PC-9 (cell line): Measurements from ENCODE around the gene UTS2R. TPM values are rescaled to one million over a fixed set of nuclear protein-coding genes. Genes with fewer than 3 reads are reported as not detected.
"Not testable (repeated sequence)": the region's sequence is repeated elsewhere in the genome, so short reads cannot be mapped to it uniquely, and the experiment has no call there.

ENCODE experiments used
- BruUV-seq: library from RNA; stranded (reverse); fragments of 400-500 nt; replicated peaks from 2 replicates; lab custom pipeline; 2021; lab: Mats Ljungman, UMichigan
- CTCF ChIA-PET: fragments of 300-600 bp; sonication (Branson Sonifier 250); formaldehyde crosslinking; loops from one replicate; lab custom pipeline; 2022; ENCODE audit warnings: antibody characterized with exemption; lab: Charles Lee
- POLR2A ChIA-PET: fragments of 300-600 bp; sonication (Branson Sonifier 250); formaldehyde crosslinking; loops from one replicate; lab custom pipeline; 2022; ENCODE audit warnings: antibody characterized with exemption; ENCODE audit not compliant: unreplicated experiment; lab: Charles Lee
- DNase-seq, 2 experiments: peaks; one replicate each; pipeline versions ENCODE4 v3.0.0 to v3.0.0-alpha.2; 2015 to 2022; ENCODE audit warnings: mixed read lengths in 1 of 2
- H2AFZ ChIP-seq: fragments of 200-600 bp; sonication (generic); 2 replicates; pipeline ENCODE4 v1.8.1; 2017; ENCODE audit warnings: antibody characterized with exemption
- H3F3A ChIP-seq: fragments of 200-600 bp; sonication (generic); 2 replicates; pipeline ENCODE4 v1.8.1; 2017; ENCODE audit warnings: antibody characterized with exemption, mild to moderate bottlenecking, low read depth; ENCODE audit not compliant: insufficient read depth
- H3K27ac ChIP-seq: fragments of 200-600 bp; sonication (generic); 2 replicates; pipeline ENCODE4 v1.6.1; 2016; ENCODE audit warnings: mixed run types
- H3K27me3 ChIP-seq: fragments of 200-600 bp; sonication (generic); 2 replicates; pipeline ENCODE4 v1.6.1; 2016; ENCODE audit warnings: low read depth, mixed run types; ENCODE audit not compliant: insufficient read depth
- H3K36me3 ChIP-seq: fragments of 200-600 bp; sonication (generic); 2 replicates; pipeline ENCODE4 v1.6.1; 2016; ENCODE audit warnings: low read depth, mixed run types
- H3K4me1 ChIP-seq: fragments of 200-600 bp; sonication (generic); replicated peaks from 2 replicates; pipeline ENCODE4 v1.6.1; 2016; ENCODE audit warnings: mixed run types; ENCODE audit not compliant: insufficient read depth
- H3K4me2 ChIP-seq: fragments of 200-600 bp; sonication (generic); 2 replicates; pipeline ENCODE4 v1.6.1; 2017; ENCODE audit warnings: mixed run types
- H3K4me3 ChIP-seq: fragments of 200-600 bp; sonication (generic); 2 replicates; pipeline ENCODE4 v1.6.1; 2016; ENCODE audit warnings: mixed run types
- H3K79me2 ChIP-seq: fragments of 200-600 bp; sonication (generic); 2 replicates; pipeline ENCODE4 v1.6.1; 2017; ENCODE audit warnings: low read depth, mixed run types
- H3K9me2 ChIP-seq: fragments of 200-600 bp; sonication (generic); 2 replicates; pipeline ENCODE4 v1.8.1; 2017; ENCODE audit warnings: mild to moderate bottlenecking; ENCODE audit not compliant: insufficient read depth
- H3K9me3 ChIP-seq: fragments of 200-600 bp; sonication (generic); 2 replicates; pipeline ENCODE4 v1.8.1; 2016; ENCODE audit warnings: low read depth; ENCODE audit not compliant: insufficient read depth
- H4K20me1 ChIP-seq: fragments of 200-600 bp; sonication (generic); 2 replicates; pipeline ENCODE4 v1.8.1; 2017; ENCODE audit not compliant: insufficient read depth
- EZH2 ChIP-seq: fragments of 200-600 bp; sonication (generic); IDR thresholded peaks from 2 replicates; pipeline ENCODE4 v1.8.0; 2017; ENCODE audit warnings: antibody characterized with exemption, low read depth
- intact Hi-C: fragments of 100-400 bp; cut with micrococcal nuclease; formaldehyde crosslinking; loops from one replicate; pipeline ENCODE4 v1.10.0; 2022; ENCODE audit not compliant: unreplicated experiment
- total RNA-seq: library from RNA; stranded (reverse); gene quantifications from 2 replicates; pipeline ENCODE4 v1.2.3, GENCODE V29; 2021
- TF ChIP-seq, protein P1 (sequence below): fragments of 200-600 bp; sonication (generic); conservative IDR thresholded peaks from 2 replicates; pipeline ENCODE4 v1.6.1; 2017; ENCODE audit warnings: mixed run types, antibody characterized with exemption, mild to moderate bottlenecking, moderate library complexity

The UTS2R gene
- total RNA-seq, 1 experiment from 2014 or later = not detected

DNA sequence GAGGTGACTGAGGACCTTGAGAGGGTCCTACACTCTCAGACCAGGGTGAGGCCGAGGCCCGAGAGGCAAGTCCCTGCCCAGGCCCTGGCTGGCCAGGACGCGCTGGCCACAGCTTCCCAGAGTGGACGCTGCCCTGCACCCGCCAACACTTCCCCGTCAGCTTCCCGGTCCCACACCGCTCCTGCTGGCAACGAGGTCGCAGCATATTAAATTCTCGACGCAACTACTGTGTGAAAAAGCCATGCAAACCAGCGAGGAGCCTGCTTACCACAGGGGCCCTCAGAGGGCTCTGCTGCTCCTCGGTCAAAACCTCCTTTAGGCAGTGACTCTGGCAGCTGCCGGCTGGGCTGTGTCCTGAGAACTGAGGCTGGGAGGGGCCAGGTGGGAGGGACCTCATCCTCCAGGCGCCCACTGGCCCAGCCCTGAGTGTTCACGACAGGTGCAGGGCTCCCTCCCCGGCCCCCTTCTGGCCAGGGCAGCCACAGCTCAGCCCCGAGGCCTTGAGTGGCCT, 14.7 kb upstream of the UTS2R start:
- no peaks in the 10 kb centered on the region for H3K27me3 ChIP-seq
- no peak overlapping the region for H2AFZ ChIP-seq
- POLR2A ChIA-PET = interaction anchor here (0.6 kb wide), 1 partner anchor 32 kb away, joined by 5 read pairs; no protein-coding TSS in a partner anchor
- no peaks in the 10 kb centered on the region for H4K20me1 ChIP-seq
- H3K36me3 ChIP-seq = no peaks in the 10 kb centered on the region
- intact Hi-C loops = loop anchor here (10.0 kb wide), 3 partner anchors 138 to 528 kb away; no protein-coding TSS in a partner anchor
- no peak for TF ChIP-seq EZH2
- TF ChIP-seq, protein P1, sequence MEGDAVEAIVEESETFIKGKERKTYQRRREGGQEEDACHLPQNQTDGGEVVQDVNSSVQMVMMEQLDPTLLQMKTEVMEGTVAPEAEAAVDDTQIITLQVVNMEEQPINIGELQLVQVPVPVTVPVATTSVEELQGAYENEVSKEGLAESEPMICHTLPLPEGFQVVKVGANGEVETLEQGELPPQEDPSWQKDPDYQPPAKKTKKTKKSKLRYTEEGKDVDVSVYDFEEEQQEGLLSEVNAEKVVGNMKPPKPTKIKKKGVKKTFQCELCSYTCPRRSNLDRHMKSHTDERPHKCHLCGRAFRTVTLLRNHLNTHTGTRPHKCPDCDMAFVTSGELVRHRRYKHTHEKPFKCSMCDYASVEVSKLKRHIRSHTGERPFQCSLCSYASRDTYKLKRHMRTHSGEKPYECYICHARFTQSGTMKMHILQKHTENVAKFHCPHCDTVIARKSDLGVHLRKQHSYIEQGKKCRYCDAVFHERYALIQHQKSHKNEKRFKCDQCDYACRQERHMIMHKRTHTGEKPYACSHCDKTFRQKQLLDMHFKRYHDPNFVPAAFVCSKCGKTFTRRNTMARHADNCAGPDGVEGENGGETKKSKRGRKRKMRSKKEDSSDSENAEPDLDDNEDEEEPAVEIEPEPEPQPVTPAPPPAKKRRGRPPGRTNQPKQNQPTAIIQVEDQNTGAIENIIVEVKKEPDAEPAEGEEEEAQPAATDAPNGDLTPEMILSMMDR = no peak
- CTCF ChIA-PET = no interaction called here
- no peaks in the 10 kb centered on the region for H3K4me1 ChIP-seq
- H3K4me2 ChIP-seq = no peak overlapping the region
- no peaks in the 10 kb centered on the region for H3K9me2 ChIP-seq
- no peaks in the 10 kb centered on the region for H3K79me2 ChIP-seq
- BruUV-seq = no TSS peak
- no peak overlapping the region for H3K4me3 ChIP-seq
- no peaks in the 10 kb centered on the region for H3K9me3 ChIP-seq
- H3K27ac ChIP-seq = no peak overlapping the region
- no peak for DNase-seq
- peaks cover 8% of the 10 kb centered on the region for H3F3A ChIP-seq

DNA sequence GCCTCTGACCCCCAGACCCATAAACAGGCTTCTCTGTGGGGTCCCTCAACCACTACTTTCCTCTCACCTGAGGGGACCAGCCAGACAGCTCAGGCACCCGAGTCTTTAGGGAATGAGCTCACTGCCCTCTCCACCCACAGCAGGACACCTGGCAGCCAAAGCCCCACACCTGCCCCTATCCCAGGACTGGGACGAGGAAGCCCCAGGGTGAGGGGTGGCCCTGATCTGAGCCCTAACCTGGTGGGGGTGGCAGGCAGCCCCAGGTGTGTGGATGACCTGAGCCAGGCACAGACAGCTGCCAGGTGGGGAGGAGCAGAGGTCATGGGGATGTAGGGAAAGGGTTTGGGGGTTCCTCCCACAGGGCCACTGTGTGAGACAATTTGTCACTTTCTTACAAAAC, 14.2 kb upstream of the UTS2R start:
- ChIA-PET POLR2A (no interaction called here), CTCF (no interaction called here)
- DNase-seq = no peak
- no peaks in the 10 kb centered on the region for H3K4me1 ChIP-seq
- intact Hi-C loops = loop anchor here (10.0 kb wide), 3 partner anchors 137 to 527 kb away; no protein-coding TSS in a partner anchor
- no peaks in the 10 kb centered on the region for H4K20me1 ChIP-seq
- H3K36me3 ChIP-seq = no peaks in the 10 kb centered on the region
- H3F3A ChIP-seq = peaks cover 8% of the 10 kb centered on the region
- H3K27ac ChIP-seq = no peak overlapping the region
- no TSS peak for BruUV-seq
- no peak overlapping the region for H3K4me2 ChIP-seq
- H2AFZ ChIP-seq = no peak overlapping the region
- no peaks in the 10 kb centered on the region for H3K79me2 ChIP-seq
- no peak overlapping the region for H3K4me3 ChIP-seq
- no peaks in the 10 kb centered on the region for H3K27me3 ChIP-seq
- no peaks in the 10 kb centered on the region for H3K9me3 ChIP-seq
- H3K9me2 ChIP-seq = no peaks in the 10 kb centered on the region
- TF ChIP-seq, protein P1 = no peak
- TF ChIP-seq EZH2 = no peak

DNA sequence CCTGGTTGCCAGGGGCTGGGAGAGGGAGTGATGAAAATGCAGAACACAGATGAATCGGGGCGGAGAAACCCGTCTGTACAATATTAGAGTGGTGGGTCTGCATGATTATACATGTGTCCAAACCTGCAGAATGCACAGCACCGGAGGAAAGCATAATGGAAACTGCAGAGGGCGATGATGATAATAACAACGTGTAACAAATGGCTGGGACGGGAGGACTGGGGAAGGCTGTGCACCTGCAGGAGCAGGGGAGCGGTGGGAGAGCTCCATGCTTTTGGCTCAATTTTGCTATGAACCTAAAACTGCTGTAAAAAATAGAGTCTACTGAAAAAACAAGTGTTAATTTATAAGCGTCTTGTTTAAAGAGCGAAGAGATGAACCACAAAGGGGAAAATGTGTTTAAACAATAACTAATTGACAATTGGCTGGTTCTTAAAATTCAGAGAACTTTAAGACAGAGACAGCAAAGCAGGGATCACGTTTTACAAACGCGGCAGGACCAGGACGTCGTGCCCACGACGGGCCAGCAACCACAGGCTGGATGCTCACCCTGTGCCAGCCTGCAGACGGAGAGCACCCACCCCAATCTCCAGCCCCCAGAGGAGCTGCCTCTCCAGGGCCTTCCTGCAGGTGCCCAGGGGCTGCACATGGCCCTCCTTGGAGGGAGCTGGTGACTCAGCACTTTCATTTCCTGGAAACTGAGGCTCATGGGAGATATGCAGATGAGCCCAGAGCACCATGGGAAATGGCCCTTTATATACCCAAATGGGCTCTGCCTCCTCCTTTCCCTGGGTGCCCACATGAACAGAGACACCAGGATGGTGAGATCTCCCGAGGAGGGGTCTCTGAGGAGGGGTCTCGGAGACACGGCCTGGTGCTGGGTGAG, 12.9 kb upstream of the UTS2R start, which contains the start of gene TEX19:
Gene TEX19 (plus strand): TSS at position 783 of the 886 bp plus-strand sequence. CDS start 2,904 bp downstream, outside the sequence.
- no TSS peak for BruUV-seq
- H3K27me3 ChIP-seq = no peaks in the 10 kb centered on the region
- peaks cover 8% of the 10 kb centered on the region for H3F3A ChIP-seq
- no peaks in the 10 kb centered on the region for H3K9me3 ChIP-seq
- ChIA-PET CTCF (no interaction called here), POLR2A (no interaction called here)
- no peak within 1 kb of the TSS for H3K4me2 ChIP-seq
- no peak for TF ChIP-seq EZH2
- TF ChIP-seq, protein P1 = no peak
- no peaks in the 10 kb centered on the region for H3K79me2 ChIP-seq
- no peaks in the 10 kb centered on the region for H4K20me1 ChIP-seq
- intact Hi-C loops = loop anchor here (10.0 kb wide), 3 partner anchors 136 to 526 kb away; no protein-coding TSS in a partner anchor
- no peaks in the 10 kb centered on the region for H3K9me2 ChIP-seq
- no peak within 1 kb of the TSS for H3K4me3 ChIP-seq
- H2AFZ ChIP-seq = no peak within 1 kb of the TSS
- DNase-seq = no peak
- H3K27ac ChIP-seq = no peak within 1 kb of the TSS
- no peaks in the 10 kb centered on the region for H3K4me1 ChIP-seq
- H3K36me3 ChIP-seq = no peaks in the 10 kb centered on the region

DNA sequence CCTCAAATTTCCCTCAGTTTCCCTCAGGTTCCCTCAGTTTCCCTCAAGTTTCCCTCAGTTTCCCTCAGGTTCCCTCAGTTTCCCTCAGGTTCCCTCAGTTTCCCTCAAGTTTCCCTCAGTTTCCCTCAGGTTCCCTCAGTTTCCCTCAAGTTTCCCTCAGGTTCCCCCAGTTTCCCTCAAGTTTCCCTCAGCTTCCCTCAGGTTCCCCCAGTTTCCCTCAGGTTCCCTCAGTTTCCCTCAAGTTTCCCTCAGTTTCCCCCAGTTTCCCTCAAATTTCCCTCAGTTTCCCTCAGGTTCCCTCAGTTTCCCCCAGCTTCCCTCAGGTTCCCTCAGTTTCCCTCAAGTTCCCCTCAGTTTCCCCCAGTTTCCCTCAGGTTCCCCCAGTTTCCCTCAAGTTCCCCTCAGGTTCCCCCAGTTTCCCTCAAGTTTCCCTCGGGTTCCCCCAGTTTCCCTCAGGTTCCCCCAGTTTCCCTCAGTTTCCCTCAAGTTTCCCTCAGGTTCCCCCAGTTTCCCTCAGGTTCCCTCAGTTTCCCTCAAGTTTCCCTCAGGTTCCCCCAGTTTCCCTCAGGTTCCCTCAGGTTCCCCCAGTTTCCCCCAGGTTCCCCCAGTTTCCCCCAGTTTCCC, 12.0 kb upstream of the UTS2R start:
- H3K4me3 ChIP-seq, CTCF ChIA-PET, DNase-seq, H3F3A ChIP-seq, H4K20me1 ChIP-seq, BruUV-seq, H3K4me2 ChIP-seq, H3K9me3 ChIP-seq, H3K36me3 ChIP-seq, POLR2A ChIA-PET, H3K9me2 ChIP-seq, H3K4me1 ChIP-seq, H3K27ac ChIP-seq, H3K27me3 ChIP-seq, H2AFZ ChIP-seq, H3K79me2 ChIP-seq: not testable (repeated sequence)
- intact Hi-C loops = loop anchor here (10.0 kb wide), 3 partner anchors 135 to 525 kb away; no protein-coding TSS in a partner anchor
